Liver (tissue), 9 donors: Measurements from ENCODE around the gene AZGP1. TPM values are rescaled to one million over a fixed set of nuclear protein-coding genes. Genes with fewer than 3 reads are reported as not detected.
A peak's percentile ranks its signal among the peaks of the same experiment; 100 is the strongest.

Source experiments
- DNase-seq: peaks from one replicate; pipeline ENCODE4 v3.0.0-alpha.2; 2017; ENCODE audit warnings: low spot score
- H3K27ac ChIP-seq, 2 donors: one replicate each; pipeline ENCODE4 v1.7.0; 2013; ENCODE audit warnings: inconsistent platforms in 2 of 2, low read length in 2 of 2, control low read depth in 1 of 2, low read depth in 1 of 2, mild to moderate bottlenecking in 1 of 2
- H3K27me3 ChIP-seq, 4 donors: one replicate each; pipeline versions ENCODE4 v1.6.1 to v1.7.0; 2013; ENCODE audit warnings: low read length in 3 of 4, inconsistent platforms in 1 of 4, mild to moderate bottlenecking in 1 of 4, moderate library complexity in 1 of 4; ENCODE audit not compliant: control insufficient read depth in 4 of 4, insufficient read depth in 4 of 4
- H3K36me3 ChIP-seq, 4 donors: one replicate each; pipeline versions ENCODE4 v1.6.1 to v1.7.0; 2013; ENCODE audit warnings: low read length in 3 of 4, mild to moderate bottlenecking in 3 of 4, low read depth in 1 of 4, moderate library complexity in 1 of 4; ENCODE audit not compliant: control insufficient read depth in 4 of 4, insufficient read depth in 3 of 4
- H3K4me1 ChIP-seq, 4 donors: one replicate each; pipeline versions ENCODE4 v1.6.1 to v1.7.0; 2013; ENCODE audit warnings: low read length in 3 of 4, mild to moderate bottlenecking in 3 of 4, moderate library complexity in 1 of 4; ENCODE audit not compliant: control insufficient read depth in 4 of 4, insufficient read depth in 4 of 4
- H3K4me3 ChIP-seq, 3 donors: one replicate each; pipeline versions ENCODE4 v1.6.1 to v1.7.0; 2013; ENCODE audit warnings: low read length in 3 of 3, control low read depth in 1 of 3, low read depth in 1 of 3, mild to moderate bottlenecking in 1 of 3
- H3K9ac ChIP-seq, 2 donors: one replicate each; pipeline ENCODE4 v1.7.0; 2013; ENCODE audit warnings: low read length in 2 of 2, mild to moderate bottlenecking in 2 of 2, moderate library complexity in 2 of 2, control low read depth in 1 of 2, low read depth in 1 of 2
- H3K9me3 ChIP-seq, 4 donors: one replicate each; pipeline versions ENCODE4 v1.6.1 to v1.7.0; 2013; ENCODE audit warnings: low read length in 3 of 4; ENCODE audit not compliant: control insufficient read depth in 4 of 4
- ATF3 ChIP-seq: IDR thresholded peaks from 2 replicates; pipeline ENCODE4 v1.6.1; 2016; ENCODE audit warnings: antibody characterized with exemption
- CTCF ChIP-seq: fragments of 150-350 bp; IDR thresholded peaks from 2 replicates; pipeline ENCODE4 v1.5.1; 2017; ENCODE audit warnings: improper control_type of control experiment, low read depth, low read length; ENCODE audit not compliant: missing input control
- EGR1 ChIP-seq, 2 donors: IDR thresholded peaks; 2 replicates each; pipeline ENCODE4 v1.6.1; 2016 to 2018; ENCODE audit warnings: antibody characterized with exemption in 2 of 2, low read depth in 2 of 2
- FOXA1 ChIP-seq: IDR thresholded peaks from 2 replicates; pipeline ENCODE4 v1.6.1; 2016; ENCODE audit warnings: antibody characterized with exemption
- FOXA2 ChIP-seq: IDR thresholded peaks from 2 replicates; pipeline ENCODE4 v1.6.1; 2016; ENCODE audit warnings: antibody characterized with exemption
- GABPA ChIP-seq, 2 donors: IDR thresholded peaks in 1 of 2; conservative IDR thresholded peaks in 1 of 2; 2 replicates each; pipeline ENCODE4 v1.6.1; 2016; ENCODE audit warnings: antibody characterized with exemption in 2 of 2, mild to moderate bottlenecking in 1 of 2, moderate library complexity in 1 of 2
- HNF4A ChIP-seq, 2 donors: conservative IDR thresholded peaks; 2 replicates each; pipeline ENCODE4 v1.6.1; 2016; ENCODE audit warnings: antibody characterized with exemption in 2 of 2, mild to moderate bottlenecking in 2 of 2
- HNF4G ChIP-seq: IDR thresholded peaks from 2 replicates; pipeline ENCODE4 v1.6.1; 2016; ENCODE audit warnings: antibody characterized with exemption
- JUND ChIP-seq, 2 donors: IDR thresholded peaks; 2 replicates each; pipeline ENCODE4 v1.6.1; 2016; ENCODE audit warnings: antibody characterized with exemption in 2 of 2
- NR2F2 ChIP-seq: IDR thresholded peaks from 2 replicates; pipeline ENCODE4 v1.6.1; 2016; ENCODE audit warnings: antibody characterized with exemption
- RAD21 ChIP-seq, 2 donors: IDR thresholded peaks; 2 replicates each; pipeline ENCODE4 v1.6.1; 2016; ENCODE audit warnings: antibody characterized with exemption in 2 of 2, mild to moderate bottlenecking in 2 of 2
- REST ChIP-seq: IDR thresholded peaks from 2 replicates; pipeline ENCODE4 v1.6.1; 2016; ENCODE audit warnings: antibody characterized with exemption, mild to moderate bottlenecking
- RXRA ChIP-seq, 2 donors: IDR thresholded peaks; 2 replicates each; pipeline ENCODE4 v1.6.1; 2017 to 2018; ENCODE audit warnings: antibody characterized with exemption in 2 of 2, mild to moderate bottlenecking in 1 of 2
- SP1 ChIP-seq: IDR thresholded peaks from 2 replicates; pipeline ENCODE4 v1.6.1; 2018; ENCODE audit warnings: antibody characterized with exemption, mild to moderate bottlenecking
- TAF1 ChIP-seq: conservative IDR thresholded peaks from 2 replicates; pipeline ENCODE4 v1.6.1; 2016; ENCODE audit warnings: antibody characterized with exemption, mild to moderate bottlenecking
- YY1 ChIP-seq: IDR thresholded peaks from 2 replicates; pipeline ENCODE4 v1.6.1; 2016; ENCODE audit warnings: antibody characterized with exemption, mild to moderate bottlenecking
- ZBTB33 ChIP-seq: IDR thresholded peaks from 2 replicates; pipeline ENCODE4 v1.6.1; 2016; ENCODE audit warnings: antibody characterized with exemption
- WGBS: extraction: QIAGEN DNeasy Blood & Tissue Kit; methylation state at CpG from one replicate; pipeline ENCODE4 v1.1.7; 2013; 5-methylcytosine and 5-hydroxymethylcytosine counted together
- polyA plus RNA-seq, 2 donors: library from polyadenylated mRNA; stranded (reverse) in 1 of 2; unstranded in 1 of 2; fragments of 200-250 nt in 1 of 2; fragments of >200 nt in 1 of 2; fragmentation: Nextera tagmentation in 1 of 2; extraction: Ambion mirVana in 1 of 2; gene quantifications; one replicate each; pipeline versions ENCODE4 v1.2.1 to v1.2.3, GENCODE V29; 2013 to 2015
- total RNA-seq, 2 donors: library from RNA; depleted of rRNA; stranded (reverse); fragments of >200 nt; gene quantifications; one replicate each; pipeline ENCODE4 v1.2.3, GENCODE V29; 2014
- TF ChIP-seq, protein P1 (sequence below): IDR thresholded peaks from 2 replicates; pipeline ENCODE4 v1.6.1; 2016; ENCODE audit warnings: antibody characterized with exemption
- donor health status: healthy.
- donor health status: healthy.
- donor health status: healthy.
- donor health status: healthy.
- donor health status: healthy.

AZGP1 gene
- total and polyA plus RNA-seq, 4 donors = 99.5 to 2,721 (median 1,150) TPM

GRCh38 chr7:100017875-100018274, 42.0 kb upstream of the AZGP1 start:
- TF ChIP-seq RAD21 (IDR thresholded peaks at IDR 0.05) = no peak
- no peak for TF ChIP-seq ZBTB33
- TF ChIP-seq FOXA2 = no peak
- no peak for TF ChIP-seq JUND (IDR thresholded peaks at IDR 0.05)
- no peak for TF ChIP-seq YY1
- TF ChIP-seq FOXA1 = no peak
- no peak for TF ChIP-seq EGR1 (IDR thresholded peaks at IDR 0.05; ENCODE audit: low read depth in 2 of 2)
- no peak for TF ChIP-seq RXRA (IDR thresholded peaks at IDR 0.05)
- TF ChIP-seq NR2F2 = no peak
- Histone ChIP-seq H3K9me3 (no peaks in the 10 kb centered on the region), H3K27ac (peak overlapping the region; percentile 86 to 98), H3K4me3 (peak overlapping the region; percentile 2 to 18 (median 10)), H3K4me1 (peaks cover 15 to 67% (median 46%) of the 10 kb centered on the region in 4 donors), H3K9ac (peak overlapping the region in 1 of 2 donors; percentile 100), H3K36me3 (peaks cover 0 to 5% (median 3%) of the 10 kb centered on the region in 4 donors), H3K27me3 (no peaks in the 10 kb centered on the region)
- DNase-seq = no peak
- 46% methylated on average over 5 of the region's 5 CpGs for WGBS

DNA sequence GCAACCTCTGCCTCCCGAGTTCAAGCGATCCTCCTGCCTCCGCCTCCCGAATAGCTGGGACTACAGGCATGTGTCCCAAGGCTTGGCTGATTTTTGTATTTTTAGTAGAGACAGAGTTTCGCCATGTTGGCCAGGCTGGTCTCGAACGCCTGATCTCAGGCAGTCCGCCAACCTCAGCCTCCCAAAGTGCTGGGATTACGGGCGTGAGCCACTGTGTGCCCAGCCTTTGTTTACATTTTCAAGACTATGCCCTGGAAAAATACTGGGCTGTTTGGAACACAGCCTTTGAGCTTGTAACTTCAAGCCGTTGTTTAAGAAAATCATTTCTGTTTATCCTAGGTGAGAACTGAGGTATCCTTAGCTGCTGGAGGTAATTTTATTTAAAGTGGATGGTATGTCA, 41.5 kb upstream of the AZGP1 start:
- Histone ChIP-seq H3K27ac (peak overlapping the region; percentile 86 to 98), H3K4me3 (peak overlapping the region; percentile 11 to 95 (median 26)), H3K36me3 (peaks cover 0 to 5% (median 3%) of the 10 kb centered on the region in 4 donors), H3K9me3 (no peaks in the 10 kb centered on the region), H3K27me3 (no peaks in the 10 kb centered on the region), H3K9ac (peak overlapping the region in 1 of 2 donors; percentile 100), H3K4me1 (peaks cover 16 to 67% (median 47%) of the 10 kb centered on the region in 4 donors)
- DNase-seq = no peak
- TF ChIP-seq FOXA1 = peak; percentile 86
- TF ChIP-seq ATF3 = peak; percentile 11
- peak; percentile 50 for TF ChIP-seq ZBTB33
- TF ChIP-seq CTCF = no peak
- TF ChIP-seq YY1 = peak; percentile 84
- TF ChIP-seq EGR1 (IDR thresholded peaks at IDR 0.05; ENCODE audit: low read depth in 2 of 2) = no peak
- peak; percentile 96 for TF ChIP-seq FOXA2
- peak; percentile 23 to 81 for TF ChIP-seq RXRA (IDR thresholded peaks at IDR 0.05)
- peak; percentile 17 to 50 for TF ChIP-seq RAD21 (IDR thresholded peaks at IDR 0.05)
- TF ChIP-seq REST = peak; percentile 73
- peak in 1 of 2 donors; percentile 32 for TF ChIP-seq GABPA (IDR thresholded peaks at IDR 0.05 in 1 of 2, conservative IDR thresholded peaks at IDR 0.05 in 1 of 2)
- TF ChIP-seq, protein P1, sequence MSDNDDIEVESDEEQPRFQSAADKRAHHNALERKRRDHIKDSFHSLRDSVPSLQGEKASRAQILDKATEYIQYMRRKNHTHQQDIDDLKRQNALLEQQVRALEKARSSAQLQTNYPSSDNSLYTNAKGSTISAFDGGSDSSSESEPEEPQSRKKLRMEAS = peak; percentile 66
- TF ChIP-seq JUND (IDR thresholded peaks at IDR 0.05) = peak in 1 of 2 donors; percentile 59
- peak; percentile 82 for TF ChIP-seq SP1
- no peak for TF ChIP-seq NR2F2
- peak; percentile 46 for TF ChIP-seq HNF4G
- TF ChIP-seq TAF1 = peak; percentile 26
- TF ChIP-seq HNF4A (conservative IDR thresholded peaks at IDR 0.05) = peak; percentile 63 to 82
- 23% methylated on average over 11 of the region's 11 CpGs for WGBS
